Osteoblast (primary cell): ENCODE results near the gene ACE. TPM values are rescaled to one million over a fixed set of nuclear protein-coding genes. Genes with fewer than 3 reads are reported as not detected.

Experiments
- DNase-seq: peaks from one replicate; pipeline ENCODE4 v3.0.0; 2011; ENCODE audit warnings: low spot score, mixed read lengths; ENCODE audit not compliant: insufficient read length; ENCODE audit errors: missing footprints
- H2AFZ ChIP-seq: 2 replicates; pipeline ENCODE4 v1.6.0; 2011; ENCODE audit warnings: mild to moderate bottlenecking, low read length
- H3K27ac ChIP-seq: 2 replicates; pipeline ENCODE4 v1.5.1; 2011; ENCODE audit warnings: mild to moderate bottlenecking, low read depth, low read length, moderate library complexity
- H3K27me3 ChIP-seq: 2 replicates; pipeline ENCODE4 v1.6.0; 2012; ENCODE audit warnings: mild to moderate bottlenecking, control low read depth, inconsistent platforms, low read length, moderate library complexity; ENCODE audit not compliant: insufficient read depth
- H3K36me3 ChIP-seq: 2 replicates; pipeline ENCODE4 v1.5.1; 2011; ENCODE audit warnings: mild to moderate bottlenecking, low read length, control low read depth, moderate library complexity; ENCODE audit not compliant: insufficient read depth
- H3K4me1 ChIP-seq: 2 replicates; pipeline ENCODE4 v1.5.1; 2011; ENCODE audit warnings: mild to moderate bottlenecking, low read length, control low read depth, moderate library complexity; ENCODE audit not compliant: insufficient read depth
- H3K4me2 ChIP-seq: 2 replicates; pipeline ENCODE4 v1.6.0; 2011; ENCODE audit warnings: mild to moderate bottlenecking, low read length; ENCODE audit not compliant: insufficient read depth
- H3K4me3 ChIP-seq: fragments of 200-600 bp; sonication (generic); 3 replicates; pipeline ENCODE4 v1.5.1; 2012; ENCODE audit warnings: mild to moderate bottlenecking, low read length, inconsistent platforms; ENCODE audit not compliant: insufficient read depth
- H3K79me2 ChIP-seq: 2 replicates; pipeline ENCODE4 v1.6.0; 2012; ENCODE audit warnings: mild to moderate bottlenecking, low read length, control low read depth, inconsistent platforms; ENCODE audit not compliant: insufficient read depth
- H3K9me3 ChIP-seq: 2 replicates; pipeline ENCODE4 v1.5.1; 2011; ENCODE audit warnings: low read depth, low read length, control low read depth
- H4K20me1 ChIP-seq: 2 replicates; pipeline ENCODE4 v1.6.0; 2012; ENCODE audit warnings: mild to moderate bottlenecking, low read length, control low read depth; ENCODE audit not compliant: insufficient read depth
- total RNA-seq: library from RNA; depleted of rRNA; stranded (reverse); fragments of >200 nt; gene quantifications from 2 replicates; pipeline ENCODE4 v1.2.3, GENCODE V29; 2012
- TF ChIP-seq, protein P1 (sequence below): IDR thresholded peaks from 2 replicates; pipeline ENCODE4 v1.5.1; 2011; ENCODE audit warnings: mild to moderate bottlenecking, low read depth, low read length, moderate library complexity; ENCODE audit errors: extremely low read depth

ACE gene
- 10.1 and 17.7 TPM in 2 replicates for total RNA-seq

DNA sequence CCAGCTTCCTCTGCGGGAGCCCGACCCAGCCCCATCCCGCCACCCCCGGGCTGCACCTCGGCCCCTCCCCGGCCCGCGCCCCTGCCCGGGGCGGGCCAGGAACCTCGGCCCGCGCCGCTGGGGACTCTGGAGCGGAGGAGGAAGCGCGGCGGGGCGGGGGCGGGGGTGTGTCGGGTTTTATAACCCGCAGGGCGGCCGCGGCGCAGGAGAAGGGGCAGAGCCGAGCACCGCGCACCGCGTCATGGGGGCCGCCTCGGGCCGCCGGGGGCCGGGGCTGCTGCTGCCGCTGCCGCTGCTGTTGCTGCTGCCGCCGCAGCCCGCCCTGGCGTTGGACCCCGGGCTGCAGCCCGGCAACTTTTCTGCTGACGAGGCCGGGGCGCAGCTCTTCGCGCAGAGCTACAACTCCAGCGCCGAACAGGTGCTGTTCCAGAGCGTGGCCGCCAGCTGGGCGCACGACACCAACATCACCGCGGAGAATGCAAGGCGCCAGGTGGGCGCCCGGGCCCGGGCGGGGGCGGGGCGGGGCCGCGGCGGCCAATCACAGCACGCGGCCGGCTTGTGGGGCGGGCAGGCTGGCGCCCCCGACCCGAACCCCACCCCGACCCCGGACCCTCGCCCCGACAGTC lies at the start of gene ACE:
Gene ACE, plus strand, starts transcription at position 208 of the 626 bp plus-strand sequence. Its CDS starts 34 bp downstream, at position 242.
- peak within 1 kb of the TSS; percentile 59 for H2AFZ ChIP-seq
- H4K20me1 ChIP-seq = no peaks in the 10 kb centered on the region
- peaks cover 12% of the 10 kb centered on the region for H3K4me1 ChIP-seq
- H3K27ac ChIP-seq = no peak within 1 kb of the TSS
- no peaks in the 10 kb centered on the region for H3K79me2 ChIP-seq
- peak; percentile 85 for DNase-seq
- peaks cover 30% of the 10 kb centered on the region for H3K27me3 ChIP-seq
- TF ChIP-seq, protein P1, sequence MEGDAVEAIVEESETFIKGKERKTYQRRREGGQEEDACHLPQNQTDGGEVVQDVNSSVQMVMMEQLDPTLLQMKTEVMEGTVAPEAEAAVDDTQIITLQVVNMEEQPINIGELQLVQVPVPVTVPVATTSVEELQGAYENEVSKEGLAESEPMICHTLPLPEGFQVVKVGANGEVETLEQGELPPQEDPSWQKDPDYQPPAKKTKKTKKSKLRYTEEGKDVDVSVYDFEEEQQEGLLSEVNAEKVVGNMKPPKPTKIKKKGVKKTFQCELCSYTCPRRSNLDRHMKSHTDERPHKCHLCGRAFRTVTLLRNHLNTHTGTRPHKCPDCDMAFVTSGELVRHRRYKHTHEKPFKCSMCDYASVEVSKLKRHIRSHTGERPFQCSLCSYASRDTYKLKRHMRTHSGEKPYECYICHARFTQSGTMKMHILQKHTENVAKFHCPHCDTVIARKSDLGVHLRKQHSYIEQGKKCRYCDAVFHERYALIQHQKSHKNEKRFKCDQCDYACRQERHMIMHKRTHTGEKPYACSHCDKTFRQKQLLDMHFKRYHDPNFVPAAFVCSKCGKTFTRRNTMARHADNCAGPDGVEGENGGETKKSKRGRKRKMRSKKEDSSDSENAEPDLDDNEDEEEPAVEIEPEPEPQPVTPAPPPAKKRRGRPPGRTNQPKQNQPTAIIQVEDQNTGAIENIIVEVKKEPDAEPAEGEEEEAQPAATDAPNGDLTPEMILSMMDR = no peak
- H3K36me3 ChIP-seq = no peaks in the 10 kb centered on the region
- H3K4me2 ChIP-seq = peak within 1 kb of the TSS; percentile 77
- no peaks in the 10 kb centered on the region for H3K9me3 ChIP-seq
- peak within 1 kb of the TSS; percentile 66 for H3K4me3 ChIP-seq

DNA sequence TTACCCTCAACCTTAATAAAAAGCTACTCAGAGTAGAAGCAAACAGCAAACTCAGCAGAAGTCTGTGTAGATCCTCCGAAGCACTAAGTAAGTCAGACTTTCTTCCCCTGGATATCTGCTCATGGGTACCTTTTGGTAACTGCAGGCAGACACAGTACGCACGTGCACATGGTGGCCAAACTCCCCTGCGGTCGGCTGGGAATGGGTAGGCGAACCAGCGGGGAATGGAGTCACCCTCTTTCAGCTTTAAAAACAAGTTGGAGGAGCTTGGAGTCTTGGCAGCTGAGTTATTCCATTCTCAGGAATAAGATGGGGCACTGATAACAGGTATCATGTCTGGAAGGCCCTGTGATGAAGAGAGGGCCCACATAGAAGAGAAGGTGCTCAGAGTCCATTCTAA lies 47.1 kb upstream of the ACE start:
- H3K4me2 ChIP-seq = no peak overlapping the region
- H3K27ac ChIP-seq = no peak overlapping the region
- no peaks in the 10 kb centered on the region for H3K27me3 ChIP-seq
- H2AFZ ChIP-seq = no peak overlapping the region
- peaks cover 18% of the 10 kb centered on the region for H4K20me1 ChIP-seq
- H3K4me3 ChIP-seq = no peak overlapping the region
- peaks cover 35% of the 10 kb centered on the region for H3K4me1 ChIP-seq
- H3K36me3 ChIP-seq = peaks cover 10% of the 10 kb centered on the region
- H3K9me3 ChIP-seq = no peaks in the 10 kb centered on the region
- DNase-seq = peak; percentile 29
- TF ChIP-seq, protein P1 = no peak
- no peaks in the 10 kb centered on the region for H3K79me2 ChIP-seq

DNA sequence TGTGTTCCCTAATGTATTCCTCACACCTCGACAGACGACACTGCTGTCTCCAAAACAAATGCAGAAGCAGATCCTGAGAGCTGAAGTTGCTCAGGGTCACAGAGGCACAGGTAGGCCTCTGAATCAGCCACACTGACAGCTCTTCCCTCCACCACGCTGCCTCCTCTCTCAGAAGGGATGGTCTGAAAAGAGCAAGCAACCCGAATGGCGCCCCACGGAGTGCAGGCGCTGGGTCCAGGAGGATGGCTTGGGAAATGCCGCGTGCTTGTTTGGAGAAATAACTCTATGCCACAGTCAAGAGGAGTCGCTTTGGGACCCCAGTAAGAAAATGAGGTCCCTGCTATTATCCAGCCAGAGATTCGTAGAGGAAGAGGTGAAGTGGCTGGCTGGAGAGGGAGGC lies 46.6 kb upstream of the ACE start:
- TF ChIP-seq, protein P1 = no peak
- H3K9me3 ChIP-seq = no peaks in the 10 kb centered on the region
- H3K27ac ChIP-seq = no peak overlapping the region
- no peak overlapping the region for H3K4me2 ChIP-seq
- H3K4me3 ChIP-seq = no peak overlapping the region
- H2AFZ ChIP-seq = no peak overlapping the region
- peaks cover 39% of the 10 kb centered on the region for H3K4me1 ChIP-seq
- peaks cover 12% of the 10 kb centered on the region for H3K36me3 ChIP-seq
- H3K27me3 ChIP-seq = no peaks in the 10 kb centered on the region
- DNase-seq = no peak
- H4K20me1 ChIP-seq = peaks cover 15% of the 10 kb centered on the region
- H3K79me2 ChIP-seq = no peaks in the 10 kb centered on the region

DNA sequence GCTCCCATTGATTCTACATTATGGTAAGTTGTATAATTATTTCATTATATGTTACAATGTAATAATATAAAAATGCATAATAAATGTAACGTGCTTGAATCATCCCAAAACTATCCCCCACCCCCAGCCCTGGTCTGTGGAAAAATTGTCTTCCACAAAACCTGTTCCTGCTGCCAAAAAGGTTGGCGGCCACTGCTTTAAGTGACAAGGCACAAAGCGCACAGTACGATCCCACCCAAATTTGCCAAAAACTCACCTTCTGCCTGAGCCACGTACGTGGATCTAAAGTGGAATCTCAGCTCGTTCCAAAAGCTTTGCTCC lies 45.3 kb upstream of the ACE start:
- H3K27me3 ChIP-seq = no peaks in the 10 kb centered on the region
- H3K4me2 ChIP-seq = no peak overlapping the region
- no peak for DNase-seq
- no peaks in the 10 kb centered on the region for H3K79me2 ChIP-seq
- H3K4me1 ChIP-seq = peaks cover 41% of the 10 kb centered on the region
- H4K20me1 ChIP-seq = peaks cover 8% of the 10 kb centered on the region
- peaks cover 12% of the 10 kb centered on the region for H3K36me3 ChIP-seq
- TF ChIP-seq, protein P1 = no peak
- H3K4me3 ChIP-seq = no peak overlapping the region
- H3K27ac ChIP-seq = peak overlapping the region; percentile 99
- H2AFZ ChIP-seq = no peak overlapping the region
- H3K9me3 ChIP-seq = no peaks in the 10 kb centered on the region
